CD4-positive, alpha-beta T cell treated with Interleukin-2 at 100 ng/mL for 4 hours (primary cell): ENCODE data around the gene RPS15A.
A peak's percentile ranks its signal among the peaks of the same experiment; 100 is the strongest.
"Not testable (repeated sequence)": the region's sequence is repeated elsewhere in the genome, so short reads cannot be mapped to it uniquely, and the experiment has no call there.

Source experiments
- DNase-seq: peaks from one replicate; pipeline ENCODE4 v3.0.0-alpha.2; 2020; ENCODE audit warnings: low spot score

The RPS15A gene

DNA sequence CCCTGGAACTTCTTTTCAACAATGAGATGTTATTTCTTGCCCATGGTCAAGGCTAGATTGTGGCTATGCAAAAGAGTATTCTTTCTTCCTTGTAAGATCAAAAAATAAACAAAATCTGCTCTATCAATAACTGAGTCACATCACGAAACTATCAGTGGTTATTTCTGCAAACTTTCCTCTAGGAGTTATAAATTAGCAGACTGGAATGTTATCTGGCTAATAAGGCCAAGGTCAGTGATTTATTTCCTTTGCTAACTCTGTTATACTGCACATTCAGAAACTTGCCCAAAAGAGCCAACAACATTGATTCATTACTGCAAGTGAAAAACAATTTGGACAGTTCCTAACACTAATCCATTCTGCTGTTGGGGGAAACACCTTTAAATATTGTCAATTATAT, 6.2 kb upstream of the RPS15A start:
- DNase-seq: no peak

DNA sequence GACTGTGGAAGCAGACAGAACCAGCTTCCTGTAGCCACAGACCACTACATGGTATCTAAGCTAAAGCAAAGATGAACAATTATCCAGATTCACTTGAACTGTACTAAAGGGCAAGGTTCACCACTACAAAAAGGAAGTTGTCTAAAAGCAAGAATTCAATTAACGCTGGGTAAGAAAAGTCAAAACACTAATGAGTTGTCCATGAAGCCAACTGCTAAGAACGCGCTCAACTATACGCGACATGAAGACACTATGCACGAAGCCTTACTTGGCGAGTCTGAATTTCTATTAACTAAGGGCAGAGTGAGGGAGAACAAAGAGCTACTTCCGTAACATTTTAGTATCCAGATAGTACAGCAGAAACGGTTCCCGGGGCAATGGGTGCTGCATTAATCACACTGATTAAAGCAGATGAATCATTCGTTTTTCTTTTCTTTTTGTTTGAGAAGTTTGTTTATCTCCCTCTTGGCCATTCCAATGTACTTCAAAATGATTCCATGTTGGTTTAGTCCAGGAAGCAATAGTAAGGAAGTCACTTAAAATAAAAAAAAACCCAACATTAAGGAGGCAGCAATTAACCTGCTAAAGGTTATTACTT, 2.8 kb upstream of the RPS15A start:
- no peak for DNase-seq

DNA sequence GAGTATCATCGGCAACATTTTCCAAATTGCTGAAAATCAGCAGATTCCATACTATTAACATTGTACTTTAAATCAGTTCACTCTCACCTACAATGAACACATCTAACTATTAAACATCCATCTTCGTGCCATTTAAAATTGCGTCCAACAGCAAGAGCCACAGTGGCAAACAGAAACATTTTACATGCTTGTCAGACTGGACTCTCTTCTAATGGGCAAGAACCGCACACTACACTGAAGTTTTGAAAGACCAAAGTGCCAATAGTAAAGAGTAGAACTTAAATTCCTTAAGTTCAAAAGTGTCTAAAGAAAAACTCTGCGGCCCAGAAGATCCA, 652 bp downstream of the RPS15A start:
- DNase-seq: no peak

DNA sequence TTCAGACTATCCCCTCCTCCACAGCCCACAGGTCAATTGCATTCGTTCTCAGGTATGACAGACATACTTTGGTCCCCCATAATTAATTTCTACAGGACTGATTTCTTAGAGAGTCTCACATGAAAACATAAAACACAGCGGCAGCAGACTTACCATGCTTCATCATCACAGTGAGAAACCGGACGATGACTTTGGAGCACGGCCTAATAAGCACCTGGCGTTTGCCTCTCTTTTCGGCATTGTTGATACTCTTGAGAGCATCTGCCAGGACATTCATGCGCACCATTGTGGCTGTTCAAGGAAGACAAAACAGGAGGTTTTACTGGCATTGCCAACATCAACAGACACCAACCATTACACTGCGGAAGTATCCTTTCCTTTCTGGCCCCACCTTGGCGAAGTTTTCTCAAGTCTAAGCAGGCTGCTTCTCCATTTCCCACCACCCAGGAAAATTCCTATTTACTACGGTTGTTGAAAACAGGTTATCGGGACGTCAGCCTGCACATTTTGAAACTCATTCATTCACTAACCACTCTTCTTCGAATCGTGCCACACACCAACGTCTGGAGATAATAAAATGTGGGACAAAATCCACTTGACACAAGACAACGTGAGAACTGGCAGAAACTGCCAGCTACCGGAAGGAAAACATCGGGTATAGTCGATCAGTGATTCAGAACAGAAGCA, 1.2 kb downstream of the RPS15A start:
- no peak for DNase-seq

DNA sequence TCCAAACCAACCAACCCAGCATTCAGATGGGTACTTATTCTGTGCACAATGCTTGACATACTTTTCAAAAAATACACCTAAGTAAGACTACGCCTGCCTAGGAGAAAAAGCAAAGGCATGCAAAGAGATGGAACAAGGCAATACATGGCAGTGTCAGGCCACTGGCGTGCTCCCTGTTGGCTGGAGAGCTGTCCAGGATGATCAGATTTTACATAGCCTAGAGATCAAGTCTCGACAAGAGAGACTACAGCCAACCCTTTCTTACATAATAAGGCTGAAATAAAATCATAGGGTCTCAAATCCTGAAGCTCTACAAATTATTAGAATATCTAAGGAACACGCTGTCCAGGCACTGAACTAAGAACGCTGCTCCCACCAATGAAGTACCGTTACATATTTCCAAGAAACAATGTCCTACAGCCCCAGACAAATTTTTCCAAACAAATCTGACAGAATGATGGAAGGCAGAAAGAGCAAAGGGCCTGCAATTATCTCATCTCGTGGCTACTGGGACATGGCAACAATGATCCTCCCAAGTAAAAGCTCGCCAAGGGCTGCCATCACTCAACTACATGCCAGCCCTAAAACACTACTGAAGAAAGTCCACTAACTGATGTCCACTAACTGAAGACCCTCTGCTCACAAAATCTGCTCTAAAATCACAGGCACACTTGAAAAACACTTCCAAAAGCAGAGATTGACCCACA, 5.1 kb downstream of the RPS15A start:
- no peak for DNase-seq

DNA sequence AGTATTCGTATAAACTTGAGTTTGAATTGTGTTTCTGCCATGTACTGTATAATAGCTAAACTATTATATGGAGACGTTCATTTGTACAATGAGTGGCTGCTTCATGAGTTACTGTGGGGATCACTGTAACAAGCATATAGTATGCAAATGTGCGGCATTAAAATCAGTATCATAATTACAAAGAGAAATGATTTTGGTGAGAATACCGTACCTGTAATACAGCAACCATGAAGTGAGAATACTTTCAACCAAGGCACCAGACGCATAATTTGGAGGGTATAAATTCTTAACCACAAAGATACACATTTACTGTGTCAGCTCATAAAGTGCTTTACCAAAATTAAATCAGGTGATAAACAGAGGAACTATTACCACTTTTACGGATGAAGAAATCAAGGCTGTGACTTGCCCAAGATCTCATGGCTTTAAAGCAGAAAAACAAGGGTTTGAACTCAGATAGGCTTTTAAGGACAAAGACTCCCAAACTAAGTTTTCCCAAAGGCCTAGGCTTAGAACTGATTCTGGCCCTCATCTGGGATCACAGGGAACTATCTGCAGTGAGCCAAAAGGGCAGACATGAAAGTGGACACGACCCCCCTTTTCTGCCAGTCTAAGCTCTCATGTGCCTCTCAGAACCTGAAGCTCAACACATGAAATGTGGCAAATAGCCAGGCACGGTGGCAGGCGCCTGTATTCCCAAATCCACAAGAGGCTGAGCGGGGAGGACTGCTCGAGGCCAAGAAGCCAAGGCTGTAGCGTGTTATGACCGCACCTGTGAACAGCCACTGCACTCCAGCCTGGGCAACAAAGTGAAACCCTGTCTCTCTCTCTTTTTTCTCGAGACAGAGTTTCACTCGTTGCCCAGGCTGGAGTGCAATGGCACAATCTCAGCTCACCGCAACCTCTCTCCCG, 6.4 kb downstream of the RPS15A start:
- DNase-seq: no peak

GRCh38 chr16:18782697-18783429, 7.3 kb downstream of the RPS15A start:
- peak; percentile 32 for DNase-seq

GRCh38 chr16:18781232-18781631, 8.9 kb downstream of the RPS15A start:
- not testable (repeated sequence) for DNase-seq

DNA sequence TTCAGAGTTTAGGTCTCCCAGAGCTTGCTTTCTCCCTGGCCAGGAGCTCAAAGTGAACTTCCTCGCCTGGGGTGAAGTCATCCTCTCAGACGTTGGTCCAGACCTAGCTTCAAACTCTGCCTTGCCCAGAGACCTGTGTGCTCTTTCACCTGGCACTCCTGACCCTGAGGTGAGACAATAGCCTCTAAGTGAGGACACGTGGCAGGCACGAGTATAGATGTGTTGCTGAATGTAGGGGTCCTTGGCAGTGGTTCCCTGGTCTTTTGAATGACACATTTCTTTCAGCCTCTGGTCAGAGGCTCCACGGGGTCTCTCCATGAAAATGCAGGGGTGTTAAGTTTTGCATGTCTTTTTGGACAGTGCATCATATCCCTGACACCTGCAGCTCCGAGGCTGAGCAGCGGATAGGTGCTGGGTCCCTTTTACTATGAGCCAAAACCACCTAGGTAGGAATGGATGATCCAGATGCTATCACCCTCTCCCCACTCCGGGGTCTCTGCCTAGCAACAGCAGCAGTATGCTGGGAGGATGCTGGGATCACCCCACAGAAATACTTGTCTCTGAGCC, 9.6 kb downstream of the RPS15A start:
- not testable (repeated sequence) for DNase-seq

DNA sequence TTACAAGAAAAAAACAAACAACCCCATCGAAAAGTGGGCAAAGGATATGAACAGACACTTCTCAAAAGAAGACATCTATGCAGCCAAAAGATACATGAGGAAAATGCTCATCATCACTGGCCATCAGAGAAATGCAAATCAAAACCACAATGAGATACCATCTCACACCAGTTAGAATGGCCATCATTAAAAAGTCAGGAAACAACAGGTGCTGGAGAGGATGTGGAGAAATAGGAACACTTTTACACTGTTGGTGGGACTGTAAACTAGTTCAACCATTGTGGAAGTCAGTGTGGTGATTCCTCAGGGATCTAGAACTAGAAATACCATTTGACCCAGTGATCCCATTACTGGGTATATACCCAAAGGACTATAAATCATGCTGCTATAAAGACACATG, 12.5 kb downstream of the RPS15A start:
- not testable (repeated sequence) for DNase-seq

DNA sequence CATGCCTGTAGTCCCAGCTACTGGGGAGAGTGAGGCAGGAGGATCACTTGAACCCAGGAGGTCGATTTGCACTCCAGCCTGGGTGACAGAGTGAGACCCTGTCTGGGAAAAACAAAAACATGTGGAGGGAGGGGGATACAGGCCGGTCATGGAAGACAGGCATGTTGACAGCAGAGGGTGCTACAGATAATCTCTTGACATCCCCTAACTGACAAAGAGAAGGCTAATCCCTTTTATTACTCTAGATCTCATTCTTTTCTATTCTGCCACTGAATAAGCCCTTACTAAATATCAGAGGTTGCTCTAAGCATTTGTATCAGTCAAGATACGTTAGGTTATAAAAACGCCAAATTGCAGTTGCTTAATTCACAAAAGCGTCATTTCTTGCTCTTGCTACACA, 13.8 kb downstream of the RPS15A start:
- not testable (repeated sequence) for DNase-seq

- DNase-seq: not testable (repeated sequence)
These were observed 15.5 kb downstream of the RPS15A start for GRCh38 chr16:18774651-18775050.

DNA sequence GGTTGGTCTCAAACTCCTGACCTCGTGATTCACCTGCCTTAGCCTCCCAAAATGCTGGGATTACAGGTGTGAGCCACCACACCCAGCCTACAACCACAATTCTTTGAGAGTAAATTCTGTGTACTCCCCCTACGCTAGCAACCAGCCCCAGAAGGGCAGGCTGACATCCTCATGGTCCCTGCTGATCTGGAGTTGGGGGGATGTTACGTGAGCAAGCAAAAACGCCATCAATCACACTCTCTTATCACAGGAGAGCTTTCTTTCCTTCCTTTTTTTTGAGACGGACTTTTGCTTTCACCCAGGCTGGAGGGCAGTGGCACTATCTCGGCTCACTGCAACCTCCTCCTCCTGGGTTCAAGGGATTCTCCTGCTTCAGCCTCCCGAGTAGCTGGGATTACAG, 18.0 kb downstream of the RPS15A start:
- DNase-seq: not testable (repeated sequence)

- DNase-seq: not testable (repeated sequence)
These were observed 19.7 kb downstream of the RPS15A start for GRCh38 chr16:18770336-18770962.

- DNase-seq: peak; percentile 60
These were observed 22.9 kb downstream of the RPS15A start for GRCh38 chr16:18767217-18767616.

- not testable (repeated sequence) for DNase-seq
These were observed 27.4 kb downstream of the RPS15A start for GRCh38 chr16:18762713-18763112.

DNA sequence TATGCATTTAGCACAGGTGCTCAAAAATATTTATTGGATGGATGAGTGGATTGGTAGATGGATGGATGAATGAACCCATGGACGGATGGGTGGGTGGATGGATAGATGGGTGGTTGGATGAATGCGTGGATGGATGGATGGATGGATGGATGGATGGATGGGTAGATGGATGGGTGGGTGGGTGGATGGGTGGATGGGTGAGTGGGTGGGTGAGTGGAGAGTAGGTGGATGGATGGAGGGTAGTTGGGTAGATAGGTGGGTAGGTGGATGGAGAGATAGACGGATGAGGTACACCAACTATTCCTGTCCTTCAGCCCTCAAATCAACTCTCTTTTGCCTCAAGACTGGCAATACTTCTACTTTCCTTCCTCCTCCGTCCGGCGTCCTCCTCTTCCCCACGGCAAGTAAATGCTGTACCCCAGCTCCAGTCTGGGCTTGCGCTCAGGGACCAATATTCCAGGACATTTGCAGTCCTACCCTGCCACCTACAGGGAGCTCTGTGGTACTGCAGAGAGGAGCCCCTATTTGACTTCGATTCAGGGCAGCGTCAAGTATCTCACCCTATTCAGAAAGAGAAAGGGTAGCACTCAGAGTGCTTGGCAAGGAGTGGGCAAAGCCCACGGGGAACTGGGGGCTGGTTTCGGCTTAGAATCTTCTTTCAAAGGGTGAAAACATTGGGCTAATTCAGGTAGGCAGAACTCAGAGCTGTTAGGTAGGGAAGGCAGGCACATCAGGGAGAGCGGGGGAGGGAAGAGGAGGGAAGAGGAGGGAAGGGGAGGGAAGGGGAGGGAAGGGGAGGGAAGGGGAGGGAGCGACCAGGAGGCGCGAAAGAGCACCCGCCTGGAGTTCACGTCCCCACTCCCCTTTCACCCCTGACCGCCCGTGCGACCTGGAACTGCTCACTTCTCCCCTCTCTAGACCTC, 30.3 kb downstream of the RPS15A start:
- DNase-seq: peak; percentile 75

- not testable (repeated sequence) for DNase-seq
These were observed 32.0 kb downstream of the RPS15A start for GRCh38 chr16:18757960-18758660.

- not testable (repeated sequence) for DNase-seq
These were observed 33.5 kb downstream of the RPS15A start for GRCh38 chr16:18756639-18757038.
